ENCODE measurements around the gene EVC2. TPM values are rescaled to one million over a fixed set of nuclear protein-coding genes. Genes with fewer than 3 reads are reported as not detected.
A peak's percentile ranks its signal among the peaks of the same experiment; 100 is the strongest.

EVC2 gene
- polyA plus RNA-seq, 1 donor from 2014 or later, result 0.27 TPM

- H3K9ac ChIP-seq (ENCODE audit: low read length), result no peak within 1 kb of the TSS
- H3K4me2 ChIP-seq (ENCODE audit: low read length), result no peak within 1 kb of the TSS
These were observed 2.7 kb upstream of the EVC2 start, which contains the start of gene EVC for GRCh38 chr4:5710961-5711478. Gene EVC, plus strand, starts transcription at chr4:5711201. Its CDS starts 180 bp downstream, at chr4:5711381.

More at GRCh38 chr4:5710961-5711478, 2.7 kb upstream of the EVC2 start, which contains the start of gene EVC:
- TF ChIP-seq CTCF (IDR thresholded peaks at IDR 0.05; ENCODE audit: poor library complexity, severe bottlenecking), result no peak
- no peak for TF ChIP-seq RAD21 (conservative IDR thresholded peaks at IDR 0.05)
- TF ChIP-seq MXI1 (conservative IDR thresholded peaks at IDR 0.05; ENCODE audit: poor library complexity, severe bottlenecking), result no peak
- no peak for TF ChIP-seq POLR2AphosphoS5 (IDR thresholded peaks at IDR 0.05)
- TF ChIP-seq REST (IDR thresholded peaks at IDR 0.05; ENCODE audit: borderline replicate concordance), result no peak
- no peak for TF ChIP-seq TAF1 (IDR thresholded peaks at IDR 0.05; ENCODE audit: low read depth)
- no peak for TF ChIP-seq EP300 (conservative IDR thresholded peaks at IDR 0.05; ENCODE audit: poor library complexity, severe bottlenecking)
- no peak for TF ChIP-seq EZH2 (IDR thresholded peaks at IDR 0.05; ENCODE audit: borderline replicate concordance, insufficient read depth, low read length, poor library complexity, severe bottlenecking)
- TF ChIP-seq SMC3 (conservative IDR thresholded peaks at IDR 0.05; ENCODE audit: poor library complexity), result no peak
- H3F3A ChIP-seq (ENCODE audit: insufficient read depth, low read length, poor library complexity, severe bottlenecking), result no peaks in the 10 kb centered on the region
- H3K36me3 ChIP-seq (ENCODE audit: insufficient read depth, low read length), result no peaks in the 10 kb centered on the region
- no peaks in the 10 kb centered on the region for H3K9me3 ChIP-seq (ENCODE audit: low read length)
- peak within 1 kb of the TSS; percentile 59 for H3K4me3 ChIP-seq (ENCODE audit: low read length)
- no peak within 1 kb of the TSS for H2AFZ ChIP-seq (ENCODE audit: low read depth, low read length)
- H3K27ac ChIP-seq (ENCODE audit: low read length), result no peak within 1 kb of the TSS
- H3K9me2 ChIP-seq (ENCODE audit: insufficient read depth, low read length), result no peaks in the 10 kb centered on the region
- peaks cover 51% of the 10 kb centered on the region for H3K27me3 ChIP-seq (ENCODE audit: insufficient read depth, low read depth, low read length)
- no peaks in the 10 kb centered on the region for H3K79me2 ChIP-seq (replicated peaks; ENCODE audit: insufficient read depth, low read length)
- no peaks in the 10 kb centered on the region for H4K20me1 ChIP-seq (ENCODE audit: insufficient read depth)
